GM19463 (cell line): ENCODE results near the gene ITGAL.

Experiments used
- ATAC-seq: cut with Tn5 transposase; IDR thresholded peaks from one replicate; pipeline ENCODE4 v1.9.1; 2021; ENCODE audit warnings: mild to moderate bottlenecking, moderate library complexity; ENCODE audit not compliant: unreplicated experiment

ITGAL gene

GRCh38 chr16:30567160-30567990, 94.8 kb downstream of the ITGAL start:
- ATAC-seq: no peak

GRCh38 chr16:30567991-30568638, 95.6 kb downstream of the ITGAL start:
- ATAC-seq: peak; percentile 36

GRCh38 chr16:30569281-30569680, 96.7 kb downstream of the ITGAL start:
- ATAC-seq: no peak

- ATAC-seq: no peak
Measured at GRCh38 chr16:30569746-30570635, 97.4 kb downstream of the ITGAL start.

GRCh38 chr16:30570636-30571444, 98.3 kb downstream of the ITGAL start:
- ATAC-seq: no peak

GRCh38 chr16:30571445-30572322, 99.1 kb downstream of the ITGAL start, which contains the start of gene ZNF688:
ZNF688 (minus strand) TSS chr16:30571714; CDS start chr16:30571629, 85 bp downstream.
- ATAC-seq: peak; percentile 69
